ENCODE measurements around the gene ATP2C2.

GRCh38 chr16:84339311-84339710 lies 29.0 kb upstream of the ATP2C2 start:
- TF ChIP-seq RAD21 (IDR thresholded peaks at IDR 0.05; ENCODE audit: low read depth) (no peak), POLR2A (IDR thresholded peaks at IDR 0.05; ENCODE audit: borderline replicate concordance, extremely low read depth, insufficient read depth, insufficient read length) (no peak), CTCF (IDR thresholded peaks at IDR 0.05 in 2 of 3, conservative IDR thresholded peaks at IDR 0.05 in 1 of 3; ENCODE audit: borderline replicate concordance in 1 of 3, insufficient read depth in 1 of 3, low read depth in 2 of 3, low read length in 2 of 3) (no peak), SIN3A (IDR thresholded peaks at IDR 0.05; ENCODE audit: low read depth) (no peak), POLR2AphosphoS5 (IDR thresholded peaks at IDR 0.05; ENCODE audit: low read depth, low read length) (no peak), CBX3 (IDR thresholded peaks at IDR 0.05; ENCODE audit: low read depth) (no peak), EZH2 (IDR thresholded peaks at IDR 0.05) (no peak), SP1 (IDR thresholded peaks at IDR 0.05; ENCODE audit: low read depth) (no peak), FOSL1 (IDR thresholded peaks at IDR 0.05; ENCODE audit: low read depth) (no peak), ZBTB33 (IDR thresholded peaks at IDR 0.05; ENCODE audit: extremely low read depth, insufficient replicate concordance, low read length) (no peak), JUND (IDR thresholded peaks at IDR 0.05) (no peak)

All from HCT116 (cell line).